ENCODE measurements around the gene MRPS10. TPM values are rescaled to one million over a fixed set of nuclear protein-coding genes. Genes with fewer than 3 reads are reported as not detected.
A peak's percentile ranks its signal among the peaks of the same experiment; 100 is the strongest.

Gene MRPS10
- total RNA-seq, 1 experiment from 2014 or later: 62.1 TPM

- BruUV-seq (replicated peaks): no TSS peak
- RAD21 ChIA-PET (ENCODE audit: low non-redundant PET in 1 of 2, low total read pairs in 2 of 2, uncharacterized antibody in 2 of 2, unreplicated experiment in 2 of 2): interaction anchor here (0.9 to 2.8 kb wide), 3 partner anchors 54 to 287 kb away, joined by 3 to 18 read pairs (median 8); no protein-coding TSS in a partner anchor
- Histone ChIP-seq H3K9ac (ENCODE audit: low read length) (peak overlapping the region; percentile 61), H3K27ac (ENCODE audit: low read depth, low read length) (peak overlapping the region; percentile 56), H4K20me1 (ENCODE audit: insufficient read depth) (no peaks in the 10 kb centered on the region), H3K4me2 (ENCODE audit: low read length) (peak overlapping the region; percentile 75), H3K9me2 (ENCODE audit: insufficient read depth) (no peaks in the 10 kb centered on the region), H3K79me2 (ENCODE audit: insufficient read depth, low read length) (no peaks in the 10 kb centered on the region), H3K4me3 (replicated peaks in 1 of 2; ENCODE audit: low read depth in 1 of 2, low read length in 2 of 2) (peak overlapping the region; percentile 60 to 62), H3K27me3 (ENCODE audit: insufficient read depth, low read length) (no peaks in the 10 kb centered on the region), H3K4me1 (ENCODE audit: control insufficient read depth in 1 of 2, insufficient read depth in 2 of 2, low read length in 2 of 2) (peaks cover 8 to 23% of the 10 kb centered on the region in 2 experiments; a peak in 3 of 4 replicates), H2AFZ (ENCODE audit: low read depth, low read length, poor library complexity, severe bottlenecking) (no peak overlapping the region), H3K9me3 (ENCODE audit: control insufficient read depth in 1 of 2, insufficient read depth in 1 of 2, low read depth in 1 of 2, low read length in 2 of 2) (no peaks in the 10 kb centered on the region), H3K36me3 (ENCODE audit: control insufficient read depth in 1 of 2, insufficient read depth in 2 of 2, low read length in 2 of 2) (0 out of 4 replicates have a peak, but pooled peaks cover 0 to 4% of the 10 kb centered on the region in 2 experiments)
- DNase-seq (ENCODE audit: low read depth, low spot score): no peak
- intact Hi-C loops (cut with micrococcal nuclease): loop anchor here (1.0 to 5.0 kb wide), 3 partner anchors 191 to 286 kb away; partner anchors contain the start of gene TRERF1
- POLR2A ChIA-PET: interaction anchor here (1.1 to 1.5 kb wide), 3 partner anchors 33 to 303 kb away, joined by 3 to 9 read pairs (median 3); partner anchors contain the start of gene UBR2
- ATAC-seq: peak; percentile 84
- TF ChIP-seq RAD21 (IDR thresholded peaks at IDR 0.05; ENCODE audit: low read depth) (peak; percentile 76), CTCF (IDR thresholded peaks at IDR 0.05 in 2 of 3, conservative IDR thresholded peaks at IDR 0.05 in 1 of 3; ENCODE audit: borderline replicate concordance in 1 of 3, insufficient read depth in 1 of 3, low read depth in 2 of 3, low read length in 2 of 3) (peak; percentile 50 to 62 (median 58); a peak in 4 of 6 replicates), CBX3 (IDR thresholded peaks at IDR 0.05; ENCODE audit: low read depth) (no peak)
- CTCF ChIA-PET: interaction anchor here (0.5 to 3.7 kb wide), 12 partner anchors 19 to 300 kb away, joined by 3 to 59 read pairs (median 4); partner anchors contain the start of gene TRERF1
These were observed 43.3 kb upstream of the MRPS10 start for GRCh38 chr6:42260972-42261371.

GRCh38 chr6:42260396-42260888 is 42.8 kb upstream of the MRPS10 start:
- ChIA-PET POLR2A (interaction anchor here (1.1 to 1.5 kb wide), 3 partner anchors 34 to 303 kb away, joined by 3 to 9 read pairs (median 3); partner anchors contain the start of gene UBR2), CTCF (interaction anchor here (0.8 to 3.7 kb wide), 9 partner anchors 19 to 300 kb away, joined by 3 to 59 read pairs (median 4); no protein-coding TSS in a partner anchor), RAD21 (ENCODE audit: low non-redundant PET in 1 of 2, low total read pairs in 2 of 2, uncharacterized antibody in 2 of 2, unreplicated experiment in 2 of 2) (interaction anchor here (0.9 to 2.8 kb wide), 3 partner anchors 55 to 287 kb away, joined by 3 to 18 read pairs (median 8); no protein-coding TSS in a partner anchor)
- no peaks in the 10 kb centered on the region for H3K9me3 ChIP-seq (ENCODE audit: control insufficient read depth in 1 of 2, insufficient read depth in 1 of 2, low read depth in 1 of 2, low read length in 2 of 2)
- H3K4me3 ChIP-seq (replicated peaks in 1 of 2; ENCODE audit: low read depth in 1 of 2, low read length in 2 of 2): peak overlapping the region; percentile 60 to 62
- H3K4me1 ChIP-seq (ENCODE audit: control insufficient read depth in 1 of 2, insufficient read depth in 2 of 2, low read length in 2 of 2): peaks cover 8 to 23% of the 10 kb centered on the region in 2 experiments; a peak in 3 of 4 replicates
- 0 out of 4 replicates have a peak, but pooled peaks cover 0 to 4% of the 10 kb centered on the region in 2 experiments for H3K36me3 ChIP-seq (ENCODE audit: control insufficient read depth in 1 of 2, insufficient read depth in 2 of 2, low read length in 2 of 2)
- intact Hi-C loops (cut with micrococcal nuclease): loop anchor here (5.0 kb wide), 2 partner anchors 192 to 272 kb away; partner anchors contain the start of gene TRERF1
- H2AFZ ChIP-seq (ENCODE audit: low read depth, low read length, poor library complexity, severe bottlenecking): no peak overlapping the region
- no peaks in the 10 kb centered on the region for H4K20me1 ChIP-seq (ENCODE audit: insufficient read depth)
- H3K9me2 ChIP-seq (ENCODE audit: insufficient read depth): no peaks in the 10 kb centered on the region
- no TSS peak for BruUV-seq (replicated peaks)
- DNase-seq (ENCODE audit: low read depth, low spot score) (peak; percentile 83), ATAC-seq (peak; percentile 94)
- H3K27ac ChIP-seq (ENCODE audit: low read depth, low read length): peak overlapping the region; percentile 56
- peak overlapping the region; percentile 75 for H3K4me2 ChIP-seq (ENCODE audit: low read length)
- peak overlapping the region; percentile 61 for H3K9ac ChIP-seq (ENCODE audit: low read length)
- no peaks in the 10 kb centered on the region for H3K27me3 ChIP-seq (ENCODE audit: insufficient read depth, low read length)
- no peaks in the 10 kb centered on the region for H3K79me2 ChIP-seq (ENCODE audit: insufficient read depth, low read length)
- TF ChIP-seq YY1 (IDR thresholded peaks at IDR 0.05; ENCODE audit: extremely low read depth, insufficient replicate concordance, low read depth, low read length) (peak; percentile 14), POLR2AphosphoS5 (IDR thresholded peaks at IDR 0.05; ENCODE audit: low read depth, low read length) (peak; percentile 93), SP1 (IDR thresholded peaks at IDR 0.05; ENCODE audit: low read depth) (no peak), EZH2phosphoT487 (IDR thresholded peaks at IDR 0.05; ENCODE audit: borderline replicate concordance) (no peak), JUND (IDR thresholded peaks at IDR 0.05) (no peak), RAD21 (IDR thresholded peaks at IDR 0.05; ENCODE audit: low read depth) (peak; percentile 23; the same call in 1 of the 2 replicates), REST (IDR thresholded peaks at IDR 0.05; ENCODE audit: low read depth) (no peak), EZH2 (IDR thresholded peaks at IDR 0.05) (no peak), ZFX (IDR thresholded peaks at IDR 0.05) (peak; percentile 26; the same call in 1 of the 2 replicates), ATF3 (IDR thresholded peaks at IDR 0.05) (no peak), SRF (IDR thresholded peaks at IDR 0.05; ENCODE audit: low read depth) (no peak)
